ENCODE data around the gene SPNS3.

Gene SPNS3

DNA sequence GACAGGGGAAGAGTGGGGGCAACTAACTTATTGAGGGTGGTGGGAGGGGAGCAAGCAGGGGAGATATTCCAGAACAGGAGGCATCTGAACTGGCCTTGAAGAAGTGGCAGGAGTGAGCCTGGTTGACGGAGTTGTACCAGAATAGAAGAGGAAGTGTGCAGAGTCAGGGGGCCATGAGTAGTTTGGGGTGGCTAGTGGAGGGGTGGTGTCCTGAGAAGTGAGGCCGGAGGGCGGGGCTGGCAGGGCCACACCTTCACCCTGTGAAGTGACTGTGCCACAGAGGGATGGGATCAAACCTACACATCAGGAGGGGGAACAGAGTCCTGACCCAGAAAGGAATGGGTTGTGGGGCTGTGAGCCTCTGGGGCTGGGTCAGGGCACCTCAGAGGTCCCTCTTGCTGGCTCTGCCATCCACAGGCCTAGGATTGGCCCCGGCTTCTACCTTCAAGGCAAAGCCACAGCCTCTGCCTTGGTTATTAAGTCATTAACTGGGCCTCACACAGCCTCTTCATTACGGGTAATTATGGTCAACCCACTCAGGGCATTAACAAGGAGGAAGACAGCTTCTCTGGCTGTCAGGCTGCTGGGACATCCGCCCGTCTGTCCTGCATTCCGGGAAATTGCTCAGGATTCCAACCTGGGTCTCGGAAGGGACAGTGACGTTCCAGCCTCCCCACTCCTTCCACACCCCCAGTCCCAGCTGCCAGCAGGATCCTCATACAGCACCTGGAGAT is 77.6 kb downstream of the SPNS3 start:
- no peaks in the 10 kb centered on the region for H3K36me3 ChIP-seq (ENCODE audit: control insufficient read depth, insufficient read depth, low read length)
- H3K4me1 ChIP-seq (ENCODE audit: control insufficient read depth, insufficient read depth, low read length), result no peaks in the 10 kb centered on the region
- H3K27me3 ChIP-seq (ENCODE audit: control insufficient read depth, insufficient read depth, low read length), result no peaks in the 10 kb centered on the region
- H3K4me3 ChIP-seq (ENCODE audit: low read length), result no peak overlapping the region
- H3K9ac ChIP-seq (ENCODE audit: low read length), result no peak overlapping the region
- H3K27ac ChIP-seq (ENCODE audit: low read depth, low read length), result no peak overlapping the region

DNA sequence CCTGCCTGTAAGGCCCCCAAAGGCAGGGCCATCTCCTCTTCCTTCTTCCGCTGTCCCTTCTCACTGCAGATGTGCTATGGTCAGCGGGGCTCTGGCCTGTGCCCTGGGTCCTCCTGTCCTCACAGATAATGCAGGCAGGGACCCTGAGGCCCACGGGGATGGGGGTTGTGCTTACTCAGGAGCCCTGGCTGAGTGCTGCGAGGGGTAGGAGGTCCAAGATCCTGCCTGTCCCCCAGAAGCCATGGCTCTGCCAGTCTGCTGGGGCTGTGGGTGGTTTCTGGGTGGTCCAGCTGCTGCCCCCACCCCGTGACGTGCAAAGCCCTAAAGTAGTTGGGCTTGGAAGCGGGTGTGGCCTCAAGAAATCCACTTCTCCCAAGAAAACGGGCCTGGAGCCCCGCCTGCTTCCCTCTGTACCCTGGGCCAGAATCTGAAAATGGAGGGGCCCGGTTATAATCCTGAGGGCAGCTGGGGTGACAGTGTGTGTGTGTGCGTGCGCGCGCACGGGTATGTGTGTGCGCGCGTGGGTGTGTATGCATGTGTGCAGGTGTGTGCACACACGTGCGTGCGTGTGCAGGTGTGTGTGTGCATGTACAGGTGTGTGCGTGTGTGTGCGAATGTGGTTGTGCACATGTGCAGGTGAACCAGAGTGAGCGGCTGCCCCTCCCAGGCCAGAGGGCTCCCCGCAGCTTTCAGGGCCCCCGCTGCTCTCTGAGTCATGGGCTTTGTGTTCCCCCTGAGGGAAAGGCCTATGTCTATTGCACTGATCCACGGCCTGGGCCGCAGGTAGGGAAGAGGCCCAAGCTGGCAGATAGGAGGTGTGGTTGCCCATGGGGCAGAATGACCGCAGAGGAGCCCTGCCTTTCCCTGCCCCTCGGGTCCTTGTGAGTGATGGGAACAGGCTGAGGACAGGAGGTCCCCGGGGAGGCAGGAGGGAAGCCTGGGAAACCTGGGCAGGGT is 78.7 kb downstream of the SPNS3 start:
- H3K9ac ChIP-seq (ENCODE audit: low read length), result no peak overlapping the region
- no peaks in the 10 kb centered on the region for H3K36me3 ChIP-seq (ENCODE audit: control insufficient read depth, insufficient read depth, low read length)
- H3K27me3 ChIP-seq (ENCODE audit: control insufficient read depth, insufficient read depth, low read length), result no peaks in the 10 kb centered on the region
- H3K4me1 ChIP-seq (ENCODE audit: control insufficient read depth, insufficient read depth, low read length), result no peaks in the 10 kb centered on the region
- H3K27ac ChIP-seq (ENCODE audit: low read depth, low read length), result no peak overlapping the region
- no peak overlapping the region for H3K4me3 ChIP-seq (ENCODE audit: low read length)

DNA sequence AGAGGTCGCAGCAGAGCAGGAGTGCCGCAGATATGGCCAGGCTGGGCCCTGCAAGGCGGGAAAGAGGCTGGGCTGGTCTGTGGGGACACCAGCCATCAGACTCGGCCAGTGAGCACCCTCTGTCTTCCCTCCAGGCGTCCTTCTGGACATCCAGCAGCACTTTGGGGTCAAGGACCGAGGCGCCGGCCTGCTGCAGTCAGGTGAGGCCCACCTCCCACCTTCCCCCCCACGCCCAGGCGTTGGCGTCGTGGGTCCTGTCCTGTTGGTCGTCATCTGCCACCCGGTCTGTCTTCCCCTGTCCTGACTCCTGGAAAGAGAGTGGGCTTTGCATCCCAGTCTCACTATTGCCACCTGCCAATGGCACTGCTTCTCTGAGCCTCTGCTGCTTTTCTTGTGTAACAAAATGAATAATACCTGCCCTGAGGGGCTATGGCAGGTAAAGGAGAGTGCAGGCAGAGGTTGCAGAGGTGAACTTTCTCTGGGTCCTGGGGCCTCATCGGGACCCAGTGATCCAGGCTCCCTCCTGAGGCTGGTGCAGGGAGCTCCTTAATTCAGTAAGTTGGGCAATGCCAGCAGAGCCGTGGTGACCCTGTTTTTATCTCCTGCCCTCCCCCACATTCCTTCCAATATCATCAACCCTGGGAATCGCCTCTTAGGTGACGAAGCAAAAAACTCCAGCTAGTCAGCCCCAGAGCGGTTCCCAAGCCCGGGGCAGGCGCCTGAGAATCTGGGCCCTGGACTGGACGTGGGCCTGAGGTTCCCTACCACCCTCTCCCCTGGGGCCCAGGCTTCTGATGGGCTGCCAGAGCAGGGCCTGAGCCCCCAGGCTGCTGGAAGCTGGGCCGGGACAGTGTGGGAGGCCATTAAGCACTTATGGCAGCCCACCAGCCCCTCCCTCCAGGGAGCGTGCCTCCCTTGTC is 79.6 kb downstream of the SPNS3 start:
- no peak overlapping the region for H3K4me3 ChIP-seq (ENCODE audit: low read length)
- H3K36me3 ChIP-seq (ENCODE audit: control insufficient read depth, insufficient read depth, low read length), result no peaks in the 10 kb centered on the region
- H3K27me3 ChIP-seq (ENCODE audit: control insufficient read depth, insufficient read depth, low read length), result no peaks in the 10 kb centered on the region
- H3K4me1 ChIP-seq (ENCODE audit: control insufficient read depth, insufficient read depth, low read length), result no peaks in the 10 kb centered on the region
- H3K27ac ChIP-seq (ENCODE audit: low read depth, low read length), result no peak overlapping the region
- H3K9ac ChIP-seq (ENCODE audit: low read length), result no peak overlapping the region

DNA sequence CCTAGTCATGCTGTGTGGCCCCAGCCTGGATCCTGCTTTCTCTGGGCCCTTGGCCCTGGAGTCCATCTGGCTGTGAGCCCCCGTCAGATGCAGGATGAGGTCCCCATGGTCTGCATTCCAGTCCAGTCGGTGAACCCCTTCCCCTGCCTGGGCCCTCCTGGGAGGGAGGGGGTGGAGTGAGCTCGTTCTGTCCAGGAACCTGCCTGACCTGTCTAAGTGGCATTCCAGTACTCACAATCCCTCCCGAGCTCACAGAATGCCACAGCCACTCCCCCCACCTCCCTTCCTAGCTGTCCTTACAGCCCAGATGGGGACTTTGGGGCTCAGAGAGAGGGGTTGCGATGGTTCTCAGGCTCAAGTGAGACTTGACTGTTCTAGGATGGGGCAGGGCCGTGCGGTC is 80.5 kb downstream of the SPNS3 start:
- Histone ChIP-seq H3K4me3 (ENCODE audit: low read length) (no peak overlapping the region), H3K27ac (ENCODE audit: low read depth, low read length) (no peak overlapping the region), H3K36me3 (ENCODE audit: control insufficient read depth, insufficient read depth, low read length) (no peaks in the 10 kb centered on the region), H3K27me3 (ENCODE audit: control insufficient read depth, insufficient read depth, low read length) (no peaks in the 10 kb centered on the region), H3K9ac (ENCODE audit: low read length) (no peak overlapping the region), H3K4me1 (ENCODE audit: control insufficient read depth, insufficient read depth, low read length) (no peaks in the 10 kb centered on the region)

DNA sequence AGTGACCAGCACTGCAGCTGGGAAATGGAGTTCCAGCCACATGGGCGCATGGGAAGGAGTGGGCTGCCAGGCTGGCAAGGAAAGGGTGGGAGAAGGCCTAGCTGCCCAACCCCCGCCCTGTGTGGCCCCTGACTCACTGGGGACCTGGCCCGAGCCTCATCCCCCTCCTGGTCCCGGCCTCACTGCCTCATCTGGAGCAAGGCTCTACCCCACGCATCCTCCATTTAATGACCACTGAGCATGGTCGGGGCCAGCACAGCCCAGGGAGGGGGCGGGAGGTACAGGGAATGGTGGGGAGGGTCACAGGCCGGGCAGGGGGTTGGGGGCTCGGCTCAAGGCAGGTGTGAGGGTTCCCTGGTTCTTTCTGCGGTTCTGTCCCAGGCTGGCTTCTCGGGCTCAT is 81.0 kb downstream of the SPNS3 start:
- H3K27ac ChIP-seq (ENCODE audit: low read depth, low read length), result no peak overlapping the region
- no peaks in the 10 kb centered on the region for H3K4me1 ChIP-seq (ENCODE audit: control insufficient read depth, insufficient read depth, low read length)
- no peak overlapping the region for H3K4me3 ChIP-seq (ENCODE audit: low read length)
- no peaks in the 10 kb centered on the region for H3K36me3 ChIP-seq (ENCODE audit: control insufficient read depth, insufficient read depth, low read length)
- H3K27me3 ChIP-seq (ENCODE audit: control insufficient read depth, insufficient read depth, low read length), result no peaks in the 10 kb centered on the region
- no peak overlapping the region for H3K9ac ChIP-seq (ENCODE audit: low read length)

DNA sequence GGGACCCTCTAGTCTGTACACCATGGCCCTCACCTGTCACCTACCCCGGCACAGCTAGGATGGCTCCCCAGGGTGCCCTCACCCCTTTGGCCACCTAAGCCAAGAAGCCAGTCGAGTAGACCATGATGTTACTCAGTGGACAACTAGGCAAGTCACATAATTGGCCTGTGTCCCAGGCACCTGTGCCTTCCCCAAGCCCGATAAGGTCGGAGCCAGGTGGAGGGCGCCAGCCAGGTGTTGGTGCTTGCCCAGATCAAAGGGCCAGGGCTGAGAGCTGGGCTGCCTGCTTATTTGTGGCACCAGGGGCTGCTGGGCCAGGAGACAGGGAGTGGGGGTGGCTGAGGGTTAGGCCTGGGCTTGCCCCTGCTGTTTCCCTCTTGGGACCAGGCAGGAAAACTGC is 81.8 kb downstream of the SPNS3 start:
- H3K36me3 ChIP-seq (ENCODE audit: control insufficient read depth, insufficient read depth, low read length), result no peaks in the 10 kb centered on the region
- H3K27me3 ChIP-seq (ENCODE audit: control insufficient read depth, insufficient read depth, low read length), result no peaks in the 10 kb centered on the region
- no peak overlapping the region for H3K27ac ChIP-seq (ENCODE audit: low read depth, low read length)
- H3K4me3 ChIP-seq (ENCODE audit: low read length), result no peak overlapping the region
- no peak overlapping the region for H3K9ac ChIP-seq (ENCODE audit: low read length)
- no peaks in the 10 kb centered on the region for H3K4me1 ChIP-seq (ENCODE audit: control insufficient read depth, insufficient read depth, low read length)

DNA sequence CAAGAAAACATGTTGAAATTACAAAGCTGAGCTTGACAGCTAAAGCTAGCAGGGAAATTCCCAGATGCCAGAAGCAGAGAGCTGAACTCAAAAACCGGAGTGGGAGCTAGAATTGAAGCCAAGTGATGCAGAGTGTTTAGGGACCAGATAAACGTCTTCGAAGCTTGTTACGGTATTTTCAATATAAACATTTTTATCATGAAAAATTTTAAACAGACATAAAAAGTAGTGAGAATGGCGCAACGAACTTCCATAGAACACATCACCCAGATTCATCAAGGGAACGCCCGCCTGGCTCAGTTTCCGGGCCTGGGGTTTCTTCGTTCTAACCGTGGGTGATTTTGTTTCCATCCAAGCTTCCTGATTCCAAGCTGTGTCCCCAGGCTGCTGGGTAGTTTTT is 83.0 kb downstream of the SPNS3 start:
- no peaks in the 10 kb centered on the region for H3K36me3 ChIP-seq (ENCODE audit: control insufficient read depth, insufficient read depth, low read length)
- no peaks in the 10 kb centered on the region for H3K4me1 ChIP-seq (ENCODE audit: control insufficient read depth, insufficient read depth, low read length)
- H3K4me3 ChIP-seq (ENCODE audit: low read length), result no peak overlapping the region
- no peak overlapping the region for H3K27ac ChIP-seq (ENCODE audit: low read depth, low read length)
- no peak overlapping the region for H3K9ac ChIP-seq (ENCODE audit: low read length)
- H3K27me3 ChIP-seq (ENCODE audit: control insufficient read depth, insufficient read depth, low read length), result no peaks in the 10 kb centered on the region

DNA sequence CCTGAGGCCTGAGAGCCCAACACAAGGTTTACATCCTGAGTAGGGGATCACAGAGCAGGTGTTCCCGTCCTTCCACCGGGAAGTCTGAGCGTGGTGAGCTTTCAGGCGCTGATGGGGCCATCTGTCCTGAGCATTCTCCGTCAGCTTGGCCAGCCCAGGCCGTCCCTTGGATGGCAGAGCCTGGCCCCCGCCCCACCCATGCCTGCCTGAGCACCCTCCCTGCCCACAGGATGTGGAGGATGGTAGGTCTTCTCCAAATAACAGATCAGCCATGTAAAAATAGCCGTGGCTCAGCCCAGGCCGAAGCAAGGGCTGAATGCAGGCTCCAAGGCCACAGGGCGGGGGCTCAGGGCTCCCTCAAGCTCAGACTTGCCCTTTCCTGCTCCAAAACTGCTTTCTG is 85.2 kb downstream of the SPNS3 start:
- Histone ChIP-seq H3K4me3 (ENCODE audit: low read length) (no peak overlapping the region), H3K27ac (ENCODE audit: low read depth, low read length) (no peak overlapping the region), H3K9ac (ENCODE audit: low read length) (no peak overlapping the region), H3K4me1 (ENCODE audit: control insufficient read depth, insufficient read depth, low read length) (no peaks in the 10 kb centered on the region), H3K27me3 (ENCODE audit: control insufficient read depth, insufficient read depth, low read length) (no peaks in the 10 kb centered on the region), H3K36me3 (ENCODE audit: control insufficient read depth, insufficient read depth, low read length) (no peaks in the 10 kb centered on the region)

DNA sequence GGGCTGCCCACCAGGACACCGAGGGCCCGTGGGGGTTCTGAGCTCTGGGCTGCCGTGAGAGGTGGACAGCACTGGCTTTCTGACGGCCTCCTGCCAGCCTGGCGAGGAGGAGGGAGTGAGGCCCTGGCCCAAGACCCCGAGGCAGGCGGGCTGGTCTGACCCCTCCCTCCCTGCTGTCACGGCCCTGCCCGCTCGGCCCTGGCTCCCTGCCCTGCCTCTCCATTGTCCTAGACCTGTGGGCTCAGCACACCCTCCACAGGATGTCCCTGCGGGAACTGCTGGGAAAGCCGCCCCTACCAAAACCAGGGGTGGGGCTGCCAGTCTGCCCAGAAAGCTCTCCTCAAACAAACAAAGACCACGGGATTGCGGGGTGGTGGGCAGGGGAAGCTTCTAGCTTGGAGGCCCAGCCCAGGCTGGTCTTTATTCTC is 85.6 kb downstream of the SPNS3 start:
- Histone ChIP-seq H3K27me3 (ENCODE audit: control insufficient read depth, insufficient read depth, low read length) (no peaks in the 10 kb centered on the region), H3K4me1 (ENCODE audit: control insufficient read depth, insufficient read depth, low read length) (no peaks in the 10 kb centered on the region), H3K36me3 (ENCODE audit: control insufficient read depth, insufficient read depth, low read length) (no peaks in the 10 kb centered on the region), H3K9ac (ENCODE audit: low read length) (no peak overlapping the region), H3K4me3 (ENCODE audit: low read length) (no peak overlapping the region), H3K27ac (ENCODE audit: low read depth, low read length) (no peak overlapping the region)

DNA sequence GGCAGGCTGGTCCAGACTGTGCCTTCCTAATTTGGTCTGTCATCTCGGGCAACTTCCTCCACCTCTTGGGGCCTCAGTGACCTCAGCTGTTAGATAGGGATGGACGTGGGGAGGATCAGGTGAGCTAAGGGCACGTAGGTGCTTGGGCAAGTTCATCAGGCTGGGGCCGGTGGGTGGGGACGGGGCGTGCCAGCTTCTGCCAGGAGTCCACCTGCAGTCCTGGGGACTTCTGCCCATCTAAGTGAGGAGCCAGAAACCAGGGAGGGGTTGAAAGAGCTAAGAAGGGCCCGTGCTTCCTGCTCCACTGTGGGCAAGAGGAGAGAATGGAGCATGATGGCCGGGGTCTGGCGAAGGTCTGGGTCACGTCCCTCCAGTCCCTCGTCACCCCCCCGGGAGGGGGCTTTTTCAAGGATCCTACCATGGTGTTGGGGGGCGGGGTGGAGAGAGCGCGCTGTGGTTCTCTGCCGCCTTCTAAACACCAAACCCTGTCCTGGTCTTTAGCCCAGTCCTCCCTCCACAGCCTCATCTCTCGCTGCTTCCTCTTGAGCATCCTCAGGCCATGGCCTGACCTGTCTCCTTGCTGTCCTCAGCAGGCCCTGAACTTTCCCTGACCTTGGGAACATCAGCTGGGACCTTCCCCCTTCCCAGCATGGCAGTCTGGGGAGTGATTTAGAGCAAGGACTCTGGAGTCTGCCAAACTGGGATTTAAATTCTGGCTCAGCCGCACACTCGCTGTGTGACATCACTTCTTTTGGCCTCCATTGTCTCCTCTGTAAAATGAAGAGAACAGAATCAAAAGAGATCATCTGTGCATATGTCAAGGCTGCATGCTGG is 86.5 kb downstream of the SPNS3 start:
- no peaks in the 10 kb centered on the region for H3K27me3 ChIP-seq (ENCODE audit: control insufficient read depth, insufficient read depth, low read length)
- no peak overlapping the region for H3K9ac ChIP-seq (ENCODE audit: low read length)
- H3K4me3 ChIP-seq (ENCODE audit: low read length), result no peak overlapping the region
- H3K36me3 ChIP-seq (ENCODE audit: control insufficient read depth, insufficient read depth, low read length), result no peaks in the 10 kb centered on the region
- no peak overlapping the region for H3K27ac ChIP-seq (ENCODE audit: low read depth, low read length)
- no peaks in the 10 kb centered on the region for H3K4me1 ChIP-seq (ENCODE audit: control insufficient read depth, insufficient read depth, low read length)

DNA sequence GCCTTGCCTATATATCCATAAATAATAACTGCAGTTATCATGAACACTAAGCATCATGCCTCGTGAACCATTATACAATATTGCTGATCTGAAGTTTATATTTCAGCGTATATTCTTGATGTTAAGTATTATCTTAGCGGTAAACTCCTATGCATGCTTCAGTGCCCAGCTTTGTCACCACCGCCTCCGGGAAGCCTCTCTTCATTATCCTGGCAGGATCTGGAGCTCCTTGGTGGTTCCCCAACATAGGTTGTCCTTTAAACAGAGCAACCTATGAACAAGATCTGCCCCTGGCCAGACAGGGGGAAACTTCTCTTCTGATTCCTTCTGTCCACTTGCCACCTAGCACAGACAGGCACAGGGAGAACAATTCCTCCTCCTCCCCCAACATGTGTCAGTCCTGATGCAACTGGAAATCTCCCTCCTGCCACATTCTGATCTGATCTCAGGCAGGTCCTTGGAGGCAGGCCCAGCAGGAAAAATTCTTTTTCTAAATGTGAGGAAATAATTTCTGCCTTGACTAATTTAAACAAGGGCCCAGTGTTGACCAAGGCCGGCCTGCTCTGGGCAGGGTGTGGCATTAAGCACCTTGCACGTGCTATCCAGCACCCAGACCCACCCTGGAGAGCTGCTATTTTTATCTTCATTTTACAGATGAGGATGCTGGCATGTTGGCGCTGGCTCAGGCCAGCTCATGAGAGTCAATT is 87.3 kb downstream of the SPNS3 start:
- Histone ChIP-seq H3K9ac (ENCODE audit: low read length) (no peak overlapping the region), H3K4me3 (ENCODE audit: low read length) (no peak overlapping the region), H3K36me3 (ENCODE audit: control insufficient read depth, insufficient read depth, low read length) (no peaks in the 10 kb centered on the region), H3K4me1 (ENCODE audit: control insufficient read depth, insufficient read depth, low read length) (no peaks in the 10 kb centered on the region), H3K27me3 (ENCODE audit: control insufficient read depth, insufficient read depth, low read length) (no peaks in the 10 kb centered on the region), H3K27ac (ENCODE audit: low read depth, low read length) (no peak overlapping the region)
